K562 (cell line): ENCODE measurements around the gene COL25A1. TPM values are rescaled to one million over a fixed set of nuclear protein-coding genes. Genes with fewer than 3 reads are reported as not detected.

ENCODE experiments used
- ATAC-seq: fragments of 200-7000 bp; cut with Tn5 transposase; 3 replicates; pipeline ENCODE4 v1.9.1; 2020; ENCODE audit warnings: moderate library complexity
- BruUV-seq: library from RNA; stranded (reverse); fragments of 400-500 nt; replicated peaks from 2 replicates; lab custom pipeline; 2021; lab: Mats Ljungman, UMichigan
- CTCF ChIA-PET: fragments of 300-600 bp; formaldehyde crosslinking; extraction: SDS; loops from one replicate; lab custom pipeline; 2021; ENCODE audit warnings: low intra/inter-chr PET ratio; lab: Yijun Ruan, JAX
- POLR2A ChIA-PET: fragments of 300-600, 350-650 bp; sonication (Branson Sonifier 250); formaldehyde crosslinking; extraction: SDS; loops from one replicate; lab custom pipeline; 2021; ENCODE audit warnings: antibody characterized with exemption, inconsistent platforms; lab: Yijun Ruan, JAX
- DNase-seq, 4 experiments: peaks; one replicate each; pipeline versions ENCODE4 v3.0.0 to v3.0.0-alpha.2; 2011 to 2018; ENCODE audit warnings: low spot score in 3 of 4, mixed read lengths in 3 of 4; ENCODE audit errors: extremely low read depth in 1 of 4
- FAIRE-seq: peaks from 2 replicates; lab custom pipeline; 2011; peaks lifted over from hg19 to GRCh38; lab: Jason Lieb, UNC
- H2AFZ ChIP-seq: 2 replicates; pipeline ENCODE4 v1.6.0; 2011; ENCODE audit warnings: low read depth, low read length, control low read depth, inconsistent platforms
- H3K27ac ChIP-seq: fragments of 200-600 bp; 3 replicates; pipeline ENCODE4 v1.8.0; 2011; ENCODE audit warnings: low read depth, mild to moderate bottlenecking, control low read depth, inconsistent platforms, low read length, moderate library complexity, mixed read lengths; ENCODE audit errors: extremely low read depth
- H3K27me3 ChIP-seq, 2 experiments: fragments of 300-600 bp in 1 of 2; 2 replicates in 1 of 2; 3 replicates in 1 of 2; pipeline versions ENCODE4 v1.6.0 to v1.8.0; 2011; ENCODE audit warnings: inconsistent platforms in 2 of 2, low read length in 2 of 2, mild to moderate bottlenecking in 1 of 2, mixed read lengths in 1 of 2, moderate library complexity in 1 of 2; ENCODE audit not compliant: control insufficient read depth in 2 of 2, insufficient read depth in 2 of 2
- H3K36me3 ChIP-seq: fragments of 300-600 bp; 3 replicates; pipeline ENCODE4 v1.8.0; 2011; ENCODE audit warnings: mild to moderate bottlenecking, low read length, inconsistent platforms; ENCODE audit not compliant: control insufficient read depth, insufficient read depth
- H3K4me1 ChIP-seq, 2 experiments: fragments of 200-600 bp in 1 of 2; replicated peaks in 1 of 2; 2 replicates in 1 of 2; 3 replicates in 1 of 2; pipeline versions ENCODE4 v1.5.1 to v1.8.0; 2011; ENCODE audit warnings: inconsistent platforms in 2 of 2, low read length in 2 of 2, mild to moderate bottlenecking in 1 of 2, mixed read lengths in 1 of 2, moderate library complexity in 1 of 2; ENCODE audit not compliant: control insufficient read depth in 2 of 2, insufficient read depth in 2 of 2
- H3K4me2 ChIP-seq: 2 replicates; pipeline ENCODE4 v1.6.1; 2011; ENCODE audit warnings: low read length, control low read depth, inconsistent platforms, mixed read lengths; ENCODE audit not compliant: insufficient read depth
- H3K4me3 ChIP-seq: fragments of 200-600 bp; sonication (generic), shearing (Covaris generic); 2 replicates; pipeline ENCODE4 v1.5.1; 2016; ENCODE audit warnings: control low read depth, inconsistent platforms
- H3K79me2 ChIP-seq: fragments of 200-600 bp; 3 replicates; pipeline ENCODE4 v1.8.0; 2011; ENCODE audit warnings: low read length, inconsistent platforms; ENCODE audit not compliant: control insufficient read depth, insufficient read depth
- H3K9ac ChIP-seq, 2 experiments: 2 replicates each; pipeline versions ENCODE4 v1.6.0 to v1.6.1; 2011; ENCODE audit warnings: low read depth in 2 of 2, low read length in 2 of 2, control low read depth in 1 of 2, inconsistent platforms in 1 of 2, mild to moderate bottlenecking in 1 of 2, mixed read lengths in 1 of 2; ENCODE audit not compliant: insufficient read depth in 1 of 2
- H3K9me1 ChIP-seq: one replicate; pipeline ENCODE4 v1.6.0; 2011; ENCODE audit warnings: inconsistent platforms, mild to moderate bottlenecking, low read length, moderate library complexity; ENCODE audit not compliant: control insufficient read depth, insufficient read depth
- H3K9me3 ChIP-seq: replicated peaks from 2 replicates; pipeline ENCODE4 v1.5.1; 2011; ENCODE audit warnings: low read depth, low read length, inconsistent platforms; ENCODE audit not compliant: control insufficient read depth, insufficient read depth
- H4K20me1 ChIP-seq: replicated peaks from 2 replicates; pipeline ENCODE4 v1.6.1; 2011; ENCODE audit warnings: low read length, inconsistent platforms, mixed read lengths; ENCODE audit not compliant: control insufficient read depth, insufficient read depth
- ARID1B ChIP-seq: fragments of 450-650 bp; IDR thresholded peaks from 2 replicates; pipeline ENCODE4 v1.6.1; 2016; ENCODE audit warnings: antibody characterized with exemption, mild to moderate bottlenecking, inconsistent platforms
- BRD9 ChIP-seq: fragments of 450-650 bp; IDR thresholded peaks from 2 replicates; pipeline ENCODE4 v1.6.1; 2018; ENCODE audit warnings: low read depth; ENCODE audit not compliant: partially characterized antibody
- C11orf30 ChIP-seq: fragments of 450-650 bp; IDR thresholded peaks from 2 replicates; pipeline ENCODE4 v1.6.1; 2016; ENCODE audit warnings: low read depth, mild to moderate bottlenecking
- HNRNPUL1 ChIP-seq: fragments of 200-400 bp; formaldehyde crosslinking; IDR thresholded peaks from 2 replicates; pipeline ENCODE4 v1.6.1; 2017; ENCODE audit warnings: low read length
- MCM5 ChIP-seq: fragments of 450-650 bp; IDR thresholded peaks from 2 replicates; pipeline ENCODE4 v1.6.1; 2016; ENCODE audit warnings: low read depth
- POLR2AphosphoS2 ChIP-seq: IDR thresholded peaks from 2 replicates; pipeline ENCODE4 v1.6.1; 2012; ENCODE audit warnings: low read length, improper control_type of control experiment
- RFX1 ChIP-seq: fragments of 450-650 bp; IDR thresholded peaks from 2 replicates; pipeline ENCODE4 v1.6.1; 2016; ENCODE audit warnings: mild to moderate bottlenecking, moderate library complexity
- SMAD4 ChIP-seq: fragments of 250-450 bp; sonication (Bioruptor Pico); conservative IDR thresholded peaks from 2 replicates; pipeline ENCODE4 v1.8.0; 2021; ENCODE audit warnings: inconsistent platforms, mild to moderate bottlenecking, moderate library complexity
- TAF1 ChIP-seq: IDR thresholded peaks from 2 replicates; pipeline ENCODE4 v1.6.1; 2011; ENCODE audit warnings: mild to moderate bottlenecking, low read length, moderate library complexity; ENCODE audit not compliant: insufficient read depth, control insufficient read depth, severe bottlenecking; ENCODE audit errors: extremely low read depth
- TEAD1 ChIP-seq, 2 experiments: fragments of 450-650 bp in 1 of 2; sonication (generic) in 1 of 2; formaldehyde crosslinking; IDR thresholded peaks; 2 replicates each; pipeline versions ENCODE4 v1.4.0 to v1.8.0; 2020 to 2022; ENCODE audit warnings: mild to moderate bottlenecking in 2 of 2, missing genetic modification reagents in 1 of 2
- ZNF274 ChIP-seq: IDR thresholded peaks from 2 replicates; pipeline ENCODE4 v1.6.1; 2011; ENCODE audit warnings: low read depth, mild to moderate bottlenecking, low read length, moderate library complexity, borderline replicate concordance
- in situ Hi-C: fragments of 300-500 bp; cut with MboI; formaldehyde crosslinking; loops from 4 replicates; pipeline ENCODE4 v1.15.0; 2018; ENCODE audit warnings: inconsistent platforms, mixed read lengths
- intact Hi-C: fragments of 100-400 bp; cut with micrococcal nuclease; formaldehyde crosslinking; loops from 2 replicates; pipeline ENCODE4 v1.14.2; 2022
- polyA plus RNA-seq, 8 experiments: library from polyadenylated mRNA; depleted of rRNA in 4 of 8; stranded (reverse) in 5 of 8; unstranded in 3 of 8; fragments of >200 nt; fragmentation: Nextera tagmentation in 2 of 8; fragmentation: Illumina TruSeq in 1 of 8; extraction: Ambion mirVana in 2 of 8; extraction: Trizol in 1 of 8; gene quantifications; 2 replicates each; pipeline versions ENCODE4 v1.2.1 to v1.2.3, GENCODE V29; 2011 to 2014; ENCODE audit warnings: inconsistent platforms in 1 of 8, missing spikeins in 1 of 8
- total RNA-seq, 7 experiments: library from RNA; depleted of rRNA in 6 of 7; stranded (reverse); fragments of >200 nt in 6 of 7; fragmentation: Illumina TruSeq in 2 of 7; extraction: Trizol in 2 of 7; gene quantifications; 2 replicates each; pipeline versions ENCODE4 v1.2.1 to v1.2.3, GENCODE V29; 2011 to 2021; ENCODE audit warnings: low replicate concordance in 1 of 7
- TF ChIP-seq, protein P1 (sequence below): fragments of 450-650 bp; formaldehyde crosslinking; IDR thresholded peaks from 2 replicates; pipeline ENCODE4 v1.4.0; 2022; ENCODE audit warnings: mild to moderate bottlenecking, moderate library complexity
- TF ChIP-seq, protein P2 (sequence below): sonication (generic); formaldehyde crosslinking; IDR thresholded peaks from 2 replicates; pipeline ENCODE4 v1.4.0; 2020; ENCODE audit warnings: mild to moderate bottlenecking, missing genetic modification reagents
- TF ChIP-seq, protein P3 (sequence below): sonication (generic); formaldehyde crosslinking; IDR thresholded peaks from 2 replicates; pipeline ENCODE4 v1.9.0; 2022; ENCODE audit warnings: mild to moderate bottlenecking, missing genetic modification reagents
- TF ChIP-seq, protein P4 (sequence below): fragments of 250-450 bp; sonication (Bioruptor Pico); IDR thresholded peaks from 2 replicates; pipeline ENCODE4 v1.8.0; 2021; ENCODE audit warnings: moderate library complexity, mild to moderate bottlenecking, inconsistent platforms
- TF ChIP-seq, protein P5 (sequence below): fragments of 450-650 bp; IDR thresholded peaks from 2 replicates; pipeline ENCODE4 v1.6.1; 2016

The COL25A1 gene
- total and polyA plus RNA-seq, 9 of the 15 experiments (the other 6 are each of a cell fraction or from before 2014, with no cell fraction given): 0.03 to 0.62 (median 0.27) TPM

DNA sequence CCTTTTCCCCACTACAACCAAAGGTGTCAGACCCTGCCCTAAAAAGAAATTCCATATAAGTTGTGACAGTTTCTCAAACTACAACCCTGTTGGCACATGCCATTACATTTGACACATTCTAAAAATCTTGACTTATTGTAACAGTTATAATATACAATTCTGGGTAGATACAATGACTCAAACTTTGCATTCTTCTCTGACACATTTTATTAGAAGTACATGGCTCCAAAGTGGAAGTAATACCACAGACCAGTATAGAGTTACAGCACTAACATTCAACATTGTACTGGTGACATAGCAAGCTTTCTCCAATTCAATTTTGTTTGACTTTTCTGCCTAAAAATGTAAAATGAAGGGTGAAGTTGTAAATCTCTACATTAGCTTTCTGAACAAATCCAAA, 343.0 kb downstream of the COL25A1 start:
- Histone ChIP-seq H3K4me3 (no peak overlapping the region), H3K9ac (no peak overlapping the region), H3K36me3 (no peaks in the 10 kb centered on the region), H4K20me1 (no peaks in the 10 kb centered on the region), H3K4me1 (peaks cover 0 to 8% of the 10 kb centered on the region in 2 experiments; a peak in 3 of 5 replicates), H3K9me3 (no peaks in the 10 kb centered on the region), H3K79me2 (no peaks in the 10 kb centered on the region), H3K4me2 (no peak overlapping the region), H3K27ac (no peak overlapping the region), H3K27me3 (no peaks in the 10 kb centered on the region), H3K9me1 (no peaks in the 10 kb centered on the region), H2AFZ (no peak overlapping the region)
- ChIA-PET POLR2A (interaction anchor here (1.6 kb wide), 1 partner anchor 11 kb away, joined by 4 read pairs; no protein-coding TSS in a partner anchor), CTCF (no interaction called here)
- intact Hi-C loops: no loop called here
- no TSS peak for BruUV-seq
- TF ChIP-seq RFX1 (no peak), HNRNPUL1 (no peak), SMAD4 (CRISPR knock-in tag) (no peak), BRD9 (no peak), ZNF274 (no peak), POLR2AphosphoS2 (no peak), C11orf30 (no peak), ARID1B (no peak), TEAD1 (CRISPR knock-in tag; IDR thresholded peaks at IDR 0.05) (no peak), MCM5 (no peak), TAF1 (no peak)
- TF ChIP-seq, protein P1, sequence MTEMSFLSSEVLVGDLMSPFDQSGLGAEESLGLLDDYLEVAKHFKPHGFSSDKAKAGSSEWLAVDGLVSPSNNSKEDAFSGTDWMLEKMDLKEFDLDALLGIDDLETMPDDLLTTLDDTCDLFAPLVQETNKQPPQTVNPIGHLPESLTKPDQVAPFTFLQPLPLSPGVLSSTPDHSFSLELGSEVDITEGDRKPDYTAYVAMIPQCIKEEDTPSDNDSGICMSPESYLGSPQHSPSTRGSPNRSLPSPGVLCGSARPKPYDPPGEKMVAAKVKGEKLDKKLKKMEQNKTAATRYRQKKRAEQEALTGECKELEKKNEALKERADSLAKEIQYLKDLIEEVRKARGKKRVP (CRISPR knock-in tag): no peak
- TF ChIP-seq, protein P2, sequence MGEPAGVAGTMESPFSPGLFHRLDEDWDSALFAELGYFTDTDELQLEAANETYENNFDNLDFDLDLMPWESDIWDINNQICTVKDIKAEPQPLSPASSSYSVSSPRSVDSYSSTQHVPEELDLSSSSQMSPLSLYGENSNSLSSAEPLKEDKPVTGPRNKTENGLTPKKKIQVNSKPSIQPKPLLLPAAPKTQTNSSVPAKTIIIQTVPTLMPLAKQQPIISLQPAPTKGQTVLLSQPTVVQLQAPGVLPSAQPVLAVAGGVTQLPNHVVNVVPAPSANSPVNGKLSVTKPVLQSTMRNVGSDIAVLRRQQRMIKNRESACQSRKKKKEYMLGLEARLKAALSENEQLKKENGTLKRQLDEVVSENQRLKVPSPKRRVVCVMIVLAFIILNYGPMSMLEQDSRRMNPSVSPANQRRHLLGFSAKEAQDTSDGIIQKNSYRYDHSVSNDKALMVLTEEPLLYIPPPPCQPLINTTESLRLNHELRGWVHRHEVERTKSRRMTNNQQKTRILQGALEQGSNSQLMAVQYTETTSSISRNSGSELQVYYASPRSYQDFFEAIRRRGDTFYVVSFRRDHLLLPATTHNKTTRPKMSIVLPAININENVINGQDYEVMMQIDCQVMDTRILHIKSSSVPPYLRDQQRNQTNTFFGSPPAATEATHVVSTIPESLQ (CRISPR knock-in tag): no peak
- TF ChIP-seq, protein P3, sequence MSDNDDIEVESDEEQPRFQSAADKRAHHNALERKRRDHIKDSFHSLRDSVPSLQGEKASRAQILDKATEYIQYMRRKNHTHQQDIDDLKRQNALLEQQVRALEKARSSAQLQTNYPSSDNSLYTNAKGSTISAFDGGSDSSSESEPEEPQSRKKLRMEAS (CRISPR knock-in tag): no peak
- TF ChIP-seq, protein P4, sequence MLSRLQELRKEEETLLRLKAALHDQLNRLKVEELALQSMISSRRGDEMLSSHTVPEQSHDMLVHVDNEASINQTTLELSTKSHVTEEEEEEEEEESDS (CRISPR knock-in tag): no peak
- TF ChIP-seq, protein P5, sequence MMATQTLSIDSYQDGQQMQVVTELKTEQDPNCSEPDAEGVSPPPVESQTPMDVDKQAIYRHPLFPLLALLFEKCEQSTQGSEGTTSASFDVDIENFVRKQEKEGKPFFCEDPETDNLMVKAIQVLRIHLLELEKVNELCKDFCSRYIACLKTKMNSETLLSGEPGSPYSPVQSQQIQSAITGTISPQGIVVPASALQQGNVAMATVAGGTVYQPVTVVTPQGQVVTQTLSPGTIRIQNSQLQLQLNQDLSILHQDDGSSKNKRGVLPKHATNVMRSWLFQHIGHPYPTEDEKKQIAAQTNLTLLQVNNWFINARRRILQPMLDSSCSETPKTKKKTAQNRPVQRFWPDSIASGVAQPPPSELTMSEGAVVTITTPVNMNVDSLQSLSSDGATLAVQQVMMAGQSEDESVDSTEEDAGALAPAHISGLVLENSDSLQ: no peak
- FAIRE-seq: no peak
- in situ Hi-C loops: no loop called here
- DNase-seq: no peak
- no peak for ATAC-seq
